Limb (tissue), 2 donors: Measurements from ENCODE around the gene PGAM1.
"Not testable (repeated sequence)": the region's sequence is repeated elsewhere in the genome, so short reads cannot be mapped to it uniquely, and the experiment has no call there.

Experiments used
- DNase-seq, 2 donors: peaks; one replicate each; pipeline ENCODE4 v3.0.0-alpha.2; 2016; ENCODE audit errors: extremely low spot score in 2 of 2

The PGAM1 gene

GRCh38 chr10:97456686-97457065 is 30.7 kb downstream of the PGAM1 start:
- DNase-seq, result no peak

- DNase-seq, result no peak
These were observed 33.1 kb downstream of the PGAM1 start for GRCh38 chr10:97459111-97459510.

- DNase-seq, result no peak
These were observed 33.9 kb downstream of the PGAM1 start for GRCh38 chr10:97459933-97460332.

- DNase-seq, result no peak
These were observed 36.3 kb downstream of the PGAM1 start for GRCh38 chr10:97462309-97462708.

- peak; percentile 42 to 47 for DNase-seq
These were observed 37.6 kb downstream of the PGAM1 start for GRCh38 chr10:97463363-97464132.

- DNase-seq, result no peak
These were observed 38.2 kb downstream of the PGAM1 start for GRCh38 chr10:97464226-97464625.

- DNase-seq, result no peak
These were observed 40.0 kb downstream of the PGAM1 start for GRCh38 chr10:97465982-97466381.

GRCh38 chr10:97466755-97467154 is 40.8 kb downstream of the PGAM1 start:
- no peak for DNase-seq

GRCh38 chr10:97468162-97468561 is 42.2 kb downstream of the PGAM1 start:
- no peak for DNase-seq

- not testable (repeated sequence) for DNase-seq
These were observed 42.8 kb downstream of the PGAM1 start for GRCh38 chr10:97468781-97469180.

- no peak for DNase-seq
These were observed 48.9 kb downstream of the PGAM1 start for GRCh38 chr10:97474918-97475317.

- no peak for DNase-seq
These were observed 50.1 kb downstream of the PGAM1 start for GRCh38 chr10:97475936-97476594.

- DNase-seq, result not testable (repeated sequence)
These were observed 53.4 kb downstream of the PGAM1 start for GRCh38 chr10:97479410-97479809.

GRCh38 chr10:97479939-97480338 is 53.9 kb downstream of the PGAM1 start:
- DNase-seq, result no peak

- DNase-seq, result no peak
These were observed 55.1 kb downstream of the PGAM1 start for GRCh38 chr10:97481071-97481470.

- DNase-seq, result no peak
These were observed 56.4 kb downstream of the PGAM1 start for GRCh38 chr10:97482381-97482780.
